H9 (cell line): ENCODE results near the gene TXNDC17. TPM values are rescaled to one million over a fixed set of nuclear protein-coding genes. Genes with fewer than 3 reads are reported as not detected.

Source experiments
- DNase-seq: peaks from one replicate; pipeline ENCODE4 v3.0.0-alpha.2; 2017
- H2AFZ ChIP-seq: one replicate; pipeline ENCODE4 v1.6.1; 2013; ENCODE audit warnings: mild to moderate bottlenecking, low read length, control low read depth, moderate library complexity
- H2AK5ac ChIP-seq: 2 replicates; pipeline ENCODE4 v1.6.1; 2013; ENCODE audit warnings: low read length, control low read depth, mixed read lengths; ENCODE audit not compliant: insufficient read length
- H2BK120ac ChIP-seq: one replicate; pipeline ENCODE4 v1.6.1; 2013; ENCODE audit warnings: low read depth, mild to moderate bottlenecking, low read length, control low read depth, inconsistent platforms; ENCODE audit not compliant: poor library complexity, severe bottlenecking
- H2BK12ac ChIP-seq: 2 replicates; pipeline ENCODE4 v1.6.1; 2013; ENCODE audit warnings: low read length, control low read depth, mixed read lengths, low read depth; ENCODE audit not compliant: insufficient read length
- H2BK15ac ChIP-seq: 2 replicates; pipeline ENCODE4 v1.6.1; 2013; ENCODE audit warnings: low read depth, low read length, control low read depth
- H2BK20ac ChIP-seq: one replicate; pipeline ENCODE4 v1.6.1; 2013; ENCODE audit warnings: low read depth, mild to moderate bottlenecking, low read length, control low read depth, inconsistent platforms; ENCODE audit not compliant: poor library complexity, severe bottlenecking
- H2BK5ac ChIP-seq: 2 replicates; pipeline ENCODE4 v1.6.1; 2013; ENCODE audit warnings: low read length, control low read depth, mixed read lengths; ENCODE audit not compliant: insufficient read length
- H3K14ac ChIP-seq: 2 replicates; pipeline ENCODE4 v1.6.1; 2013; ENCODE audit warnings: low read length, control low read depth; ENCODE audit not compliant: insufficient read depth
- H3K18ac ChIP-seq: 2 replicates; pipeline ENCODE4 v1.6.1; 2013; ENCODE audit warnings: low read depth, mild to moderate bottlenecking, mixed read lengths, low read length, control low read depth; ENCODE audit not compliant: insufficient read length
- H3K23ac ChIP-seq: 2 replicates; pipeline ENCODE4 v1.6.1; 2013; ENCODE audit warnings: low read length, control low read depth, mixed read lengths, low read depth; ENCODE audit not compliant: insufficient read length
- H3K23me2 ChIP-seq: 2 replicates; pipeline ENCODE4 v1.6.1; 2013; ENCODE audit warnings: low read depth, mild to moderate bottlenecking, mixed read lengths, low read length, control low read depth; ENCODE audit not compliant: insufficient read length, poor library complexity, severe bottlenecking
- H3K27ac ChIP-seq: 2 replicates; pipeline ENCODE4 v1.5.1; 2013; ENCODE audit warnings: low read length, control low read depth, mixed read lengths, low read depth; ENCODE audit not compliant: insufficient read length
- H3K27me3 ChIP-seq: 2 replicates; pipeline ENCODE4 v1.6.1; 2013; ENCODE audit warnings: low read length, control low read depth, inconsistent platforms; ENCODE audit not compliant: insufficient read depth
- H3K4ac ChIP-seq: 2 replicates; pipeline ENCODE4 v1.6.1; 2013; ENCODE audit warnings: low read depth, mild to moderate bottlenecking, control low read depth, inconsistent platforms, low read length, moderate library complexity
- H3K4me1 ChIP-seq: 2 replicates; pipeline ENCODE4 v1.6.1; 2013; ENCODE audit warnings: low read length, control low read depth, inconsistent platforms; ENCODE audit not compliant: insufficient read depth
- H3K4me2 ChIP-seq: 2 replicates; pipeline ENCODE4 v1.6.1; 2013; ENCODE audit warnings: low read length, control low read depth, mixed read lengths; ENCODE audit not compliant: insufficient read length, insufficient read depth
- H3K56ac ChIP-seq: 2 replicates; pipeline ENCODE4 v1.6.1; 2013; ENCODE audit warnings: low read depth, mild to moderate bottlenecking, mixed read lengths, low read length, control low read depth; ENCODE audit not compliant: insufficient read length
- H3K79me1 ChIP-seq: 2 replicates; pipeline ENCODE4 v1.6.1; 2013; ENCODE audit warnings: low read depth, mild to moderate bottlenecking, moderate library complexity, low read length, control low read depth, inconsistent platforms; ENCODE audit not compliant: insufficient read depth, poor library complexity, severe bottlenecking
- H3K79me2 ChIP-seq: 2 replicates; pipeline ENCODE4 v1.6.1; 2013; ENCODE audit warnings: low read length, control low read depth, inconsistent platforms; ENCODE audit not compliant: insufficient read depth
- H3K9ac ChIP-seq: 2 replicates; pipeline ENCODE4 v1.6.1; 2013; ENCODE audit warnings: low read length, control low read depth, mixed read lengths; ENCODE audit not compliant: insufficient read length; ENCODE audit errors: extremely low read depth
- H3K9me3 ChIP-seq: one replicate; pipeline ENCODE4 v1.6.1; 2013; ENCODE audit warnings: low read depth, low read length, inconsistent platforms; ENCODE audit not compliant: control insufficient read depth
- H3T11ph ChIP-seq: one replicate; pipeline ENCODE4 v1.6.1; 2013; ENCODE audit warnings: mild to moderate bottlenecking, low read length, control low read depth, inconsistent platforms
- H4K20me1 ChIP-seq: one replicate; pipeline ENCODE4 v1.6.1; 2013; ENCODE audit not compliant: control insufficient read depth, insufficient read length, insufficient read depth
- H4K5ac ChIP-seq: 2 replicates; pipeline ENCODE4 v1.6.1; 2013; ENCODE audit warnings: low read depth, mild to moderate bottlenecking, mixed read lengths, low read length, control low read depth; ENCODE audit not compliant: insufficient read length
- H4K8ac ChIP-seq: replicated peaks from 2 replicates; pipeline ENCODE4 v1.6.1; 2013; ENCODE audit warnings: low read length, control low read depth, mixed read lengths, low read depth; ENCODE audit not compliant: insufficient read length
- H4K91ac ChIP-seq: 2 replicates; pipeline ENCODE4 v1.6.1; 2013; ENCODE audit warnings: low read depth, mild to moderate bottlenecking, moderate library complexity, mixed read lengths, low read length, control low read depth; ENCODE audit not compliant: insufficient read length
- H3K27ac Mint-ChIP-seq, 3 experiments: 2 replicates in 2 of 3; 3 replicates in 1 of 3; pipeline ENCODE4 v1.8.0; 2020 to 2021; ENCODE audit warnings: mixed read lengths in 3 of 3, mild to moderate bottlenecking in 1 of 3, moderate library complexity in 1 of 3
- H3K27me3 Mint-ChIP-seq: 2 replicates; pipeline ENCODE4 v1.8.0; 2021; ENCODE audit warnings: low read depth, mild to moderate bottlenecking, moderate library complexity, mixed read lengths
- H3K36me3 Mint-ChIP-seq, 3 experiments: 2 replicates in 2 of 3; 3 replicates in 1 of 3; pipeline ENCODE4 v1.8.0; 2020 to 2021; ENCODE audit warnings: low read depth in 3 of 3, mixed read lengths in 3 of 3; ENCODE audit not compliant: insufficient read depth in 1 of 3
- H3K4me1 Mint-ChIP-seq, 2 experiments: 2 replicates each; pipeline ENCODE4 v1.8.0; 2020; ENCODE audit warnings: mixed read lengths in 2 of 2
- H3K4me3 Mint-ChIP-seq, 2 experiments: 2 replicates in 1 of 2; 3 replicates in 1 of 2; pipeline ENCODE4 v1.8.0; 2020 to 2021; ENCODE audit warnings: mild to moderate bottlenecking in 2 of 2, mixed read lengths in 2 of 2, moderate library complexity in 1 of 2
- H3K9me3 Mint-ChIP-seq, 2 experiments: 2 replicates in 1 of 2; 3 replicates in 1 of 2; pipeline ENCODE4 v1.8.0; 2020; ENCODE audit warnings: mild to moderate bottlenecking in 2 of 2, mixed read lengths in 2 of 2, moderate library complexity in 1 of 2
- WGBS: extraction: QIAGEN DNeasy Blood & Tissue Kit; methylation state at CpG from one replicate; pipeline ENCODE4 v1.1.7; 2013; ENCODE audit warnings: missing lambda C conversion rate, low lambda C conversion rate, mixed read lengths; ENCODE audit not compliant: insufficient read length; ENCODE audit errors: extremely low coverage; 5-methylcytosine and 5-hydroxymethylcytosine counted together
- total RNA-seq: library from RNA; stranded (reverse); gene quantifications from 2 replicates; pipeline ENCODE4 v1.2.1, GENCODE V29; 2021
- TF ChIP-seq, protein P1 (sequence below): fragments of 200-600 bp; sonication (generic); conservative IDR thresholded peaks from 3 replicates; pipeline ENCODE4 v1.8.0; 2021; ENCODE audit warnings: antibody characterized with exemption, mild to moderate bottlenecking

The TXNDC17 gene
- total RNA-seq, 1 experiment from 2014 or later: 170 TPM

DNA sequence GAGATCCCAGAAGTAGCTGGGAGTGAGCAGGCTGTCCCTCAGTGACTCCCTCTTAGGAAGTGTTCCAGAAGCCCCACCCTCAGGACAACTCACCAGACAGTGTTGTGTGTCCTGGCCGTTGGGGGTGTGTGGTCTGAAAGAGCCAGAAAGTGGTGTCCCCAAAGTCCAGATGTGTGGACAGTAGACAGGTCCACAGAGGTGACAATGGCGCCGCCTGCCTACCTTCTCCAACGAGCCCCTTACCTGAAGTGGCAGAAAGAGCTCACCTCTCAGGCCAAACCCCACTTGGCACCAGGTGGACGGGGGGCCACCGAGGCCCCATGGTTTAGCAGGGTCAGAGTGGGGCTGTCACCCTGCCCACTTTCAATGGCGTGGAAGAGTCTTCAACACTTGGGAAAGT, 30.6 kb downstream of the TXNDC17 start:
- H3K23ac ChIP-seq: no peak overlapping the region
- H4K5ac ChIP-seq: no peak overlapping the region
- no peak overlapping the region for H4K8ac ChIP-seq
- no peak overlapping the region for H3K27ac ChIP-seq
- H2BK5ac ChIP-seq: no peak overlapping the region
- peaks cover 2 to 6% of the 10 kb centered on the region in 2 experiments; a peak in 3 of 4 replicates for H3K4me1 Mint-ChIP-seq
- WGBS: no CpG with 5 or more reads among the region's 7 CpGs
- DNase-seq: no peak
- H3K4me2 ChIP-seq: no peak overlapping the region
- no peaks in the 10 kb centered on the region; a peak in 1 of 7 replicates for H3K36me3 Mint-ChIP-seq
- peaks cover 23% of the 10 kb centered on the region for H3K27me3 Mint-ChIP-seq
- H4K20me1 ChIP-seq: no peaks in the 10 kb centered on the region
- H3K56ac ChIP-seq: no peak overlapping the region
- H3K9me3 Mint-ChIP-seq: no peaks in the 10 kb centered on the region
- no peak overlapping the region for H3K18ac ChIP-seq
- no peak overlapping the region for H3K14ac ChIP-seq
- no peak overlapping the region for H3K4ac ChIP-seq
- H3K23me2 ChIP-seq: no peaks in the 10 kb centered on the region
- no peak overlapping the region for H4K91ac ChIP-seq
- no peak overlapping the region for H3K9ac ChIP-seq
- no peak overlapping the region for H2AFZ ChIP-seq
- H3K4me1 ChIP-seq: no peaks in the 10 kb centered on the region
- H2BK15ac ChIP-seq: no peak overlapping the region
- no peaks in the 10 kb centered on the region for H3K9me3 ChIP-seq
- no peak overlapping the region for H2AK5ac ChIP-seq
- no peak overlapping the region for H2BK120ac ChIP-seq
- no peaks in the 10 kb centered on the region for H3K79me1 ChIP-seq
- no peak overlapping the region for H3K4me3 Mint-ChIP-seq
- H2BK12ac ChIP-seq: no peak overlapping the region
- no peaks in the 10 kb centered on the region for H3K79me2 ChIP-seq
- no peak overlapping the region for H3K27ac Mint-ChIP-seq
- no peaks in the 10 kb centered on the region; the same call in none of the 2 replicates for H3K27me3 ChIP-seq
- TF ChIP-seq, protein P1, sequence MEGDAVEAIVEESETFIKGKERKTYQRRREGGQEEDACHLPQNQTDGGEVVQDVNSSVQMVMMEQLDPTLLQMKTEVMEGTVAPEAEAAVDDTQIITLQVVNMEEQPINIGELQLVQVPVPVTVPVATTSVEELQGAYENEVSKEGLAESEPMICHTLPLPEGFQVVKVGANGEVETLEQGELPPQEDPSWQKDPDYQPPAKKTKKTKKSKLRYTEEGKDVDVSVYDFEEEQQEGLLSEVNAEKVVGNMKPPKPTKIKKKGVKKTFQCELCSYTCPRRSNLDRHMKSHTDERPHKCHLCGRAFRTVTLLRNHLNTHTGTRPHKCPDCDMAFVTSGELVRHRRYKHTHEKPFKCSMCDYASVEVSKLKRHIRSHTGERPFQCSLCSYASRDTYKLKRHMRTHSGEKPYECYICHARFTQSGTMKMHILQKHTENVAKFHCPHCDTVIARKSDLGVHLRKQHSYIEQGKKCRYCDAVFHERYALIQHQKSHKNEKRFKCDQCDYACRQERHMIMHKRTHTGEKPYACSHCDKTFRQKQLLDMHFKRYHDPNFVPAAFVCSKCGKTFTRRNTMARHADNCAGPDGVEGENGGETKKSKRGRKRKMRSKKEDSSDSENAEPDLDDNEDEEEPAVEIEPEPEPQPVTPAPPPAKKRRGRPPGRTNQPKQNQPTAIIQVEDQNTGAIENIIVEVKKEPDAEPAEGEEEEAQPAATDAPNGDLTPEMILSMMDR: no peak
- H3T11ph ChIP-seq: no peak overlapping the region
- H2BK20ac ChIP-seq: no peak overlapping the region
